ENCODE results near the gene AKNAD1. TPM values are rescaled to one million over a fixed set of nuclear protein-coding genes. Genes with fewer than 3 reads are reported as not detected.

Gene AKNAD1
- total RNA-seq, 1 donor from 2014 or later, result 1.3 TPM

GRCh38 chr1:108877348-108878159 is 20.7 kb upstream of the AKNAD1 start:
- Histone ChIP-seq H3K27me3 (ENCODE audit: low read depth) (no peaks in the 10 kb centered on the region), H3K27ac (peak overlapping the region; percentile 76), H3K36me3 (no peaks in the 10 kb centered on the region), H3K4me1 (peaks cover 31% of the 10 kb centered on the region), H3K4me3 (peak overlapping the region; percentile 89), H3K9me3 (no peaks in the 10 kb centered on the region)
- DNase-seq (no peak), ATAC-seq (peak in 1 of 2 donors; percentile 50)
- intact Hi-C loops (cut with DNase I), result no loop called here
- no peak for TF ChIP-seq CTCF (IDR thresholded peaks at IDR 0.05)

- no peak overlapping the region for H3K4me3 ChIP-seq
- intact Hi-C loops (cut with DNase I), result no loop called here
- peaks cover 4% of the 10 kb centered on the region for H3K4me1 ChIP-seq
- H3K9me3 ChIP-seq, result no peaks in the 10 kb centered on the region
- no peak for ATAC-seq
- H3K27me3 ChIP-seq (ENCODE audit: low read depth), result no peaks in the 10 kb centered on the region
- DNase-seq, result no peak
- H3K27ac ChIP-seq, result no peak overlapping the region
- no peak for TF ChIP-seq CTCF (IDR thresholded peaks at IDR 0.05)
- H3K36me3 ChIP-seq, result no peaks in the 10 kb centered on the region
These were observed 14.3 kb upstream of the AKNAD1 start for GRCh38 chr1:108871050-108871724.

GRCh38 chr1:108865316-108865910 is 8.5 kb upstream of the AKNAD1 start:
- Histone ChIP-seq H3K4me3 (no peak overlapping the region), H3K27me3 (ENCODE audit: low read depth) (no peaks in the 10 kb centered on the region), H3K27ac (no peak overlapping the region), H3K4me1 (no peaks in the 10 kb centered on the region), H3K9me3 (no peaks in the 10 kb centered on the region), H3K36me3 (no peaks in the 10 kb centered on the region)
- ATAC-seq (no peak), DNase-seq (no peak)
- no peak for TF ChIP-seq CTCF (IDR thresholded peaks at IDR 0.05)
- intact Hi-C loops (cut with DNase I), result no loop called here

GRCh38 chr1:108863984-108864383 is 7.1 kb upstream of the AKNAD1 start:
- intact Hi-C loops (cut with DNase I), result no loop called here
- Histone ChIP-seq H3K27me3 (ENCODE audit: low read depth) (no peaks in the 10 kb centered on the region), H3K4me3 (no peak overlapping the region), H3K27ac (no peak overlapping the region), H3K9me3 (no peaks in the 10 kb centered on the region), H3K4me1 (no peaks in the 10 kb centered on the region), H3K36me3 (no peaks in the 10 kb centered on the region)
- ATAC-seq (no peak), DNase-seq (no peak)
- no peak for TF ChIP-seq CTCF (IDR thresholded peaks at IDR 0.05)

- intact Hi-C loops (cut with DNase I), result no loop called here
- DNase-seq, result no peak
- no peak for ATAC-seq
- no peaks in the 10 kb centered on the region for H3K36me3 ChIP-seq
- H3K9me3 ChIP-seq, result no peaks in the 10 kb centered on the region
- no peak for TF ChIP-seq CTCF (IDR thresholded peaks at IDR 0.05)
- H3K4me3 ChIP-seq, result no peak overlapping the region
- H3K27me3 ChIP-seq (ENCODE audit: low read depth), result no peaks in the 10 kb centered on the region
- no peaks in the 10 kb centered on the region for H3K4me1 ChIP-seq
- H3K27ac ChIP-seq, result no peak overlapping the region
These were observed 6.0 kb upstream of the AKNAD1 start for GRCh38 chr1:108862698-108863477.

Measured in lower lobe of right lung (tissue), 2 donors.